HG02840 (cell line): ENCODE measurements around the gene GRID2.

Source experiments
- ATAC-seq: cut with Tn5 transposase; IDR thresholded peaks from one replicate; pipeline ENCODE4 v1.9.1; 2021; ENCODE audit warnings: mild to moderate bottlenecking, moderate library complexity, moderate number of reproducible peaks; ENCODE audit not compliant: unreplicated experiment, low FRiP score

Gene GRID2

DNA sequence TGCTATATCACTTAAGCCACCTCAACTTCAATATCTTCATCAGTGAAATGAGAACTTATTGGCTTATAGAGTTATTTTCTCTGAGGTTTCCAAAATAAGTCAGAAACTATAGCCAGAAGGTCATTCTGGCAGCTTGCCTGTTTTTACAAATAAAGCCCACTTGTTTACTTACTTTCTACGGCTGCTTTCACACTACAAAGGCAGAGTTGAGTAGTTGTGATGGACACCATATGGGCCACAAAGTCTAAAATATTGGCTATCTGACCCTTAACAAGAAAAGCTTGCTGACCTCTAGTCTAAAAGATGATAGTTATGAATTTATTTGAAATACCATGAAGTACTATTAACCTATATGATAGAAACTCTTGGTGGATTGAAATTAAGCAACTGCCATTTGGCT lies 1457.5 kb downstream of the GRID2 start:
- ATAC-seq = no peak

DNA sequence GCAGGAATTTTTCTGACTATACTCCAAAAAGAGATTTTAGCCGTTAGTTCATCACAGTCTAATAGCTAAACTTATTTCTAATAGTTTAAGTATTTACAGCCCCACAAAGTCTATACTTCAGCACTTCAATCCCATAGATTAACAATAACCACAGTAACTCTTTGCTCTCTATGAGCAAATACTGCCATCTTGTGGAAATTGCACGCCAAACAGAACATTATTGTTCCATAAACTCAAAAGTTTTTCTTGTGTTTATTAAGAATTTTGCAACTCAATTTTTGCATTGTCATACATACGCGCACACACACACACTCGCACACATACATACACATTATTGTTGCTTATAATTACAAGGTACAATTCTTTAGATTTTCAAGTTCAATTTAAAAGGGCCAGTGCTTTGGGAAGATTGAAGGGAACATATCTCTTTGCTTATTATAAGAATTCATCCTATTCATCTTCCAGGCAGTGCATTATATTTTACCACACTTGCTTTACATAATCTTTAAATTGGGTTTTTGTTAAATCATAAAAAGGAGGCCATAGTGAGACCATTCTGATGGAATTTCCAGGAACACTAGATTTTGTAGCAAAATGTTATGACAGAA lies 1461.0 kb downstream of the GRID2 start:
- no peak for ATAC-seq

DNA sequence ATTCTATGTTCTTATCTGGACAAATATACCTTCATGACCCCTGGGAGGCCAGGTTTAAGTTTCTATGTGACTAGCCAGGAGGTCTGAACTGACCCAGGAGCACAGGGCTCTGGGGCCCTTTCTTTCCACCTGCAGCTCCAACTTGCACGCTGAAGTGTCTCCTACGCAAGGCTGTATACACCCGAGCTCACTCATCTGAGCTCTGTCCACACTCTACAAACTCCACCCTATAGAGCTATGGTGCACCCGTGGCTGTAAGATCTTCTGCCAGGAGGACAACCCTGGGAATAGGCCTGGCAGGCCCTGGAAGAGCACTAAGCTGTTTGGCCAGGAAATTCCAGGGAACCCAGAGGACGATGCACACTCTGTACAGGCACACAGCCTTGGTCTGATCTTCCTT lies 1464.2 kb downstream of the GRID2 start:
- no peak for ATAC-seq

GRCh38 chr4:93770201-93770600 lies 1466.4 kb downstream of the GRID2 start:
- no peak for ATAC-seq

GRCh38 chr4:93771640-93772411 lies 1468.1 kb downstream of the GRID2 start:
- ATAC-seq = no peak

DNA sequence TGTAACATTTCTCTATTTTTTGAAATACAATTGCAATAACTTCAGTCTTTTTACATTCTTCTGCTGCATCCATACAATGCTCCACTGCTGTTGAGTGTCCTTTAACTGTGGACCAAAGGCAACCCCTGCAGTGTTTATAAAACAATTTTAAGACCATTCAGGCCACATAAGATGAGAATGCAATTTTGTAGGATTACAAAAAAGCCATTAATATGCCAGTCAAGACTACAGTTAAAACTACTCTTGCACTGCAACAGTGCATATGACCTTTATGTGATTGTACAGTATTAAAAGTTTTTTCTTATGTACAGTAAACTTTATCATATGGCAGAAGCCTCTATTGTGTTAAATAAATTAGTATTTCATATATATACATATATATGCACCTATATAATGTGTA lies 1469.1 kb downstream of the GRID2 start:
- ATAC-seq = no peak

- ATAC-seq = no peak
Observed at GRCh38 chr4:93775551-93775950, 1471.8 kb downstream of the GRID2 start.

- ATAC-seq = no peak
Observed at GRCh38 chr4:93776386-93777080, 1472.8 kb downstream of the GRID2 start.

DNA sequence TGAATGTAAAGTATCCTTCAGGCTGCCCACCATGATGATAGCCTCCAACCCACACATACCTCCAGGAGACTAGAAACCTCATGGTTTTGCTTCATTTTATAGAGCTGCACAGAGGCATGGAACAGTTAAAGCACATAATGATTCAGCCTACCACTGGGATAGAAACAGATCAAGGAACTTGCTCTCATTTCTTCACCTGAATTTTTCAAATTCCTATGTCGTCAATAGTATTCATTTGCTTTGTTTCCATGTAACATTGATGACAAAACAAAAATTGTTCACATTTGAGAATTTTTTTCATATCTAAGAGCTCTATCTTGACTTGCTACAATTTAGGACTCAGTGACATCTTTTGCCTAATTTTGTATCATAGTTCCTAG lies 1473.3 kb downstream of the GRID2 start:
- ATAC-seq = no peak

DNA sequence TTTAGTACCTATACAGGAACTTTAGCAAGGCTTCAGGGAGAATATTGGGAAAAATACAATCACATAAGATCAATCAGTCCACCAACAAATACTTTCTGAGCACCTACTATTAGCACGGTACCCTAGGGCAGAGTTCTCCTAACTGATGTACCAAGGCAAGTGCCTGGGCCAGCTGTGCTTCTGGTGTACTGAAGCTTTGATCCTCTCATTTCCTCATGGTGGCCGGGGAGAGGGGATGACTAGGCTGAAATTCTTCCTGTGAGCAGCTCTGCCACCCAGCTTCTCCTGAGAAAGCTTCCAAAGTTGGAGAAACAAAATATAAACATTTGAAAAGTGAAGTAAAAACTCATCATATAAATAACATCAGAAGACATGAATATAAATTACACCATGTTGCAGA lies 1475.5 kb downstream of the GRID2 start:
- no peak for ATAC-seq

GRCh38 chr4:93780080-93780479 lies 1476.3 kb downstream of the GRID2 start:
- ATAC-seq = no peak

- no peak for ATAC-seq
Observed at GRCh38 chr4:93781198-93781597, 1477.4 kb downstream of the GRID2 start.

GRCh38 chr4:93786149-93786548 lies 1482.4 kb downstream of the GRID2 start:
- no peak for ATAC-seq

DNA sequence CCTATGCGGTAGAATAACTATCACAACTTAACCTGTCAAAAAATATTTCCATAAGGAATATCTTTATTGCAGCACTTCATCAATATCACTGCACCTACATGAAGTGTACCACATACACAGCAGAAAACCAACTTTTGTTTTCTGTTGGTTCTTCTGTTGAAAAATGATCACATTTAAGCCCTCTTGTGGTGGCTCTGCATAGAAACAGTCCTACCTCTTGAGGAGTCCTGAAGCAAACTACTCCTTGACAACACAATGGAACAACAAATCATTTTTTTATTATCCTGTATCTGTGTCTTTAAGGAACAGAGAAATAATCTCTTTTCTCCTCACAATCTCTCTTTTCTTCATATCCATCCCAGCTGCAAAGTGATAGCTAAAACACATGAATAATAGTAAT lies 1484.9 kb downstream of the GRID2 start:
- ATAC-seq = no peak

DNA sequence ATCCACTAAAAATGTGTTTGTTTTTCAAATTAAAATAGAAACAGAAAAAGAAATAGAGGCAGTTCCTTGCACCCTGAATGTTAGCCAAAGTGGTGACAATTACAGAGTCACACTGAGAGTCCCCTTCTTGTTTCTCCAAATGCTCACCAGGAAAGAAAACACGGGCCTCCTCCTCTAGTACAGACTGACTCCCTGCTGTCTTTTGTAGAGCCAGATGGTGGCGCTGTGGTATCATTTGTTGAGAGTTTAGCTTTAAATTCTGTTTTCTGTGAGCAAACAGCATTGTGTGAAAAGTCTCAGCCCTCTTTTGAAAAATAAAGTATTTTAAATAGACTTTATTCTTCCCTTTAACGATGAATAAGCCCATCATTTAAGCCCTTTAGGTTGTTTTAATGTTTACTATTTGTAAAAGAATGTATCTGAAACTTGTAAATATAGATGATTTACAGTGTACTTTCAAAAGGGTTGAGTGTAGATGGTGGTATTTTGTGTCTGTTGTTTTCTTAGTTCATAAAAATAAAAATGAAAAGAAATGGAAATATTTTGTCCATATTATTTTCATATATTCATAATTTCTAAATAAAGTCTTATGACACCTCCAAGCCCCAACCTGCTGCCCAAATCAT lies 1487.9 kb downstream of the GRID2 start:
- ATAC-seq = no peak

DNA sequence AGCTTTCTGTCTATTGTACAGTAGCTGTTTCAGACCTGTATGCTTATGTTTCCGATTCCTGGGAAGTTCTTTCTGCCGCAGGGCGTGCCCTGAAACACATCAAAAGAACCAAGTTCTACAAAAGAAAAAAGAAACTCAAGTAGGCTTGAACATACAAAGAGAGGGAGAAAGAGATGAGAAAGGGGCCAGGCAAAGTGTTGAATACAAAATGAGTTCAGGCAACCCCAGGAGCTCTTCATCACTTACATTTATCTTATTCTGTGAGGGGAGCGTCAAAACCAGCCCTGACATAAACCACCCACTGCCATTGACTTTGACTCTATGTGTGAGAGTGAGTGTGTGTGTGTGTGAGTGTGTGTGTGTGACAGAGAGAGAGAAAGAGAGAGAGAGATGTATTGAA lies 1498.3 kb downstream of the GRID2 start:
- no peak for ATAC-seq

- ATAC-seq = no peak
Observed at GRCh38 chr4:93809773-93810172, 1506.0 kb downstream of the GRID2 start.

DNA sequence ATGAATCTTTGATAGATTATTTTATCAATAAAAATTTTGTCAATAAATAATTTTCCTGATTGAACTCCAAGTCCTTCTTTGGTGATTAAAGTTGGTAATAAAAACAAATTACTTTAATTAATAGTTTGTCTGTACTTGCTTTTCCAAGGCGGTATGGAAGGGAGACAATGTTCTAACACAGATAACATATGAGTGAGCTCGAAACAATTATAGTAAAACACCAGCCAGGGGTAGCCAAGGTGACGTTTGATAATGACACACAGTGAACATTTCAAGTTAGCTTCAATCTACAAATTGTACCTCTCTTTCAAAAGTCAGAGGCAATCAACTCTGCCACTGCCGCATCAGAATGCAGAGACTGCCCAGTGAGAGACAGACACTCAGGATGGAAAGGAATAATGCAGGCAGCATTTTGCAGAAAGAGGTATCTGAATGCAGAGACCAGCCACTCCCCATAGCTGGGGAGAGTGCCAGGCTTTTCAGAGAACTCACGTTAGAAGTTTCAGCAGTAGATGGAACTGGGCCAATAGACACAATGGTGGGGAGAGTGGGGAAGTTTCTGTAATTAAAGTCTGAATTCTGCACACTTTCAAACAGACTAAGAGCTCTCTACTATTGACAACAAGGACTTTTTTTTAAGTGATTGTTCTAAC lies 1506.7 kb downstream of the GRID2 start:
- no peak for ATAC-seq

DNA sequence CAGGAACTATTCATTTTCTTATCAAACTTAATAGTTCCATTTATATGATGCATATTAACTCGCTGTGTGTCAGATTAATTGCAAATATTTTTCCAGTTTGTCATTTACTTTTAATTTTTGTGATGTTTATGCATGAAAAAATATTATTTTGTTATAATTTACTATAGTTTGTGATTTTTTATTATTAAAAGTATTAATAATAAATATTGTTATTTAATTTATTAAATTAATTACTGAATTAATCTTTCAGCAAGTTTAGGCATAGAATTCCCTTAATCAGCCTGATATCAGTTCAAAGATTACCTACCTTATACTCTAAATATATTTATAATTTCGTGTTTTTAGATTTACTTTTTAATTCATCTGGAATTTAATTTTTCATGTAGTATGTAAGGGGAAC lies 1509.3 kb downstream of the GRID2 start:
- no peak for ATAC-seq

DNA sequence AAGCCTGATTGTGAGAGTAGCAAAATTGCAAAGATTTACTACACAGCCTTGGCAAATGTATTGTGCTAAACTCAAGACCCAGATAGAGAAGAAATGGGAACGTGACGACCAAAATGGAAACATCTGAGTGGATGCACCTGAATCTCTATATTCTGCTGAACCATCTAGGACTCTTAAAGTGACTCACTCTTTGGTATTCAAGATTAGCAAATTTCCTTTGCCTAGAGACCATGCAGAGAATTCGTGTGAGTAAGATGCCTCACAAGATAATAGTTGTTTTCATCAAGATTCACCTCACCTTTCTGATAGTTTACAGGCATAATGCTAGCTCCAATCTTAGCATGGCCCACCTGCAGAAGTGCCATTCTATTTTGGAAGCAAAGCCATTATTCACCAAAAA lies 1510.4 kb downstream of the GRID2 start:
- no peak for ATAC-seq

DNA sequence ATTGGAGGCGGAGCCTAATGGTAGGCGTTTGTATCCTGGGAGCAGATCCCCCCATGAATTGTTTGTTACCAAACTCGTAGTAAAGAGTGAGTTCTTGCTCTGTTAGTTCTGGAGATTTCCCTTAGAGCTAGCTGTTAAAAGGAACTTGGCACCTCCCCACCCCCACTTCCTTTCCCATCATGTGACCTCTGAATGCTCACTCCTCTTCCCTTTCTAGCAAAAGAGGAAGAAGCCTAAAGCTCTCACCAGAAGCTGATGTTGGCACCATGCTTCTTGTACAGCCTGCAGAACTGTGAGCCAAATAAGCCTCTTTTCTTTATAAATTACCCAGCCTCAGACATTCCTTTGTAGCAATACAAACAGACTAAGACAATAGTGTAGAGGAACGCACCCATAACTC lies 1511.0 kb downstream of the GRID2 start:
- no peak for ATAC-seq
